ENCODE results near the gene SETD3.

SETD3 gene

GRCh38 chr14:99516156-99516870 lies 35.7 kb upstream of the SETD3 start:
- no peak for DNase-seq

GRCh38 chr14:99515301-99516155 lies 34.9 kb upstream of the SETD3 start:
- DNase-seq = no peak

GRCh38 chr14:99514552-99515300 lies 34.1 kb upstream of the SETD3 start:
- DNase-seq = no peak

- DNase-seq = no peak
Observed at GRCh38 chr14:99513946-99514551, 33.4 kb upstream of the SETD3 start.

- no peak for DNase-seq
Observed at GRCh38 chr14:99513183-99513694, 32.6 kb upstream of the SETD3 start.

GRCh38 chr14:99512571-99513182 lies 32.0 kb upstream of the SETD3 start:
- DNase-seq = no peak

- DNase-seq = no peak
Observed at GRCh38 chr14:99512110-99512449, 31.4 kb upstream of the SETD3 start.

- no peak for DNase-seq
Observed at GRCh38 chr14:99511421-99512109, 30.9 kb upstream of the SETD3 start.

GRCh38 chr14:99510556-99511139 lies 30.0 kb upstream of the SETD3 start:
- no peak for DNase-seq

GRCh38 chr14:99509871-99510555 lies 29.4 kb upstream of the SETD3 start:
- no peak for DNase-seq

- DNase-seq = no peak
Observed at GRCh38 chr14:99508896-99509629, 28.4 kb upstream of the SETD3 start.

GRCh38 chr14:99507860-99508640 lies 27.4 kb upstream of the SETD3 start:
- no peak for DNase-seq

GRCh38 chr14:99506276-99506675 lies 25.6 kb upstream of the SETD3 start:
- DNase-seq = no peak

- DNase-seq = no peak
Observed at GRCh38 chr14:99505089-99505488, 24.4 kb upstream of the SETD3 start.

GRCh38 chr14:99503848-99504453 lies 23.3 kb upstream of the SETD3 start:
- DNase-seq = no peak

- no peak for DNase-seq
Observed at GRCh38 chr14:99502989-99503421, 22.3 kb upstream of the SETD3 start.

- DNase-seq = no peak
Observed at GRCh38 chr14:99497894-99498293, 17.2 kb upstream of the SETD3 start.

GRCh38 chr14:99497341-99497740 lies 16.7 kb upstream of the SETD3 start:
- no peak for DNase-seq

- DNase-seq = no peak
Observed at GRCh38 chr14:99484106-99484505, 3.4 kb upstream of the SETD3 start.

All from DMS79 treated with DMSO at 0.1 percent for 48 hours (cell line).